ENCODE data around the gene NUDC.
"Not testable (repeated sequence)": the region's sequence is repeated elsewhere in the genome, so short reads cannot be mapped to it uniquely, and the experiment has no call there.

The NUDC gene

DNA sequence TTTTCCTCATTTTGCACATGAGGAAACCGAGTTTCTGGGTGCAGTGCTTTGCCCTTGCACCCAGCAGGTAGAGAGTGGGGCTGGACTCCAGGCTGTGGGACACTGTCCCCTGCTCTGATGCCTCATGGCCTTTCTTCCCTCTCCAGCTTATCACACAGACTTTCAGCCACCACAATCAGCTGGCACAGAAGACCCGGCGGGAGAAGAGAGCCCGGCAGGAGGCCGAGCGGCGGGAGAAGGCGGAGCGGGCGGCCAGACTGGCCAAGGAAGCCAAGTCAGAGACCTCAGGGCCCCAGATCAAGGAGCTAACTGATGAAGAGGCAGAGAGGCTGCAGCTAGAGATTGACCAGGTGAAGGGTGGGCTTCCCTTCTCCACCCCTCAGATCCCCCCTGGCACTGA, 19.8 kb downstream of the NUDC start:
- peaks cover 18% of the 10 kb centered on the region for H3K36me3 ChIP-seq (ENCODE audit: control insufficient read depth, insufficient read depth, low read length)
- no peak for DNase-seq

DNA sequence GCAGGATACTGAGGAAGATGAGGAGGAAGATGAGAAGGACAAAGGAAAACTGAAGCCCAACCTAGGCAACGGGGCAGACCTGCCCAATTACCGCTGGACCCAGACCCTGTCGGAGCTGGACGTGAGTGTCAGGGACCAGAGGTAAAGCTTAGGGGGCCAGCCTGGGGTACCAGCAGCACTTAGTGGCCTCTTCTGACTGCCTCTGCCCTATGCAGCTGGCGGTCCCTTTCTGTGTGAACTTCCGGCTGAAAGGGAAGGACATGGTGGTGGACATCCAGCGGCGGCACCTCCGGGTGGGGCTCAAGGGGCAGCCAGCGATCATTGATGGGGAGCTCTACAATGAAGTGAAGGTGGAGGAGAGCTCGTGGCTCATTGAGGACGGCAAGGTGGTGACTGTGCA, 21.1 kb downstream of the NUDC start:
- Histone ChIP-seq H3K56ac (ENCODE audit: low read length) (no peak overlapping the region), H3K79me2 (ENCODE audit: control insufficient read depth, insufficient read depth, low read length) (peaks cover 2% of the 10 kb centered on the region), H3K23ac (ENCODE audit: low read length) (no peak overlapping the region), H3K4me3 (ENCODE audit: low read length) (no peak overlapping the region), H3K36me3 (ENCODE audit: control insufficient read depth, insufficient read depth, low read length) (peaks cover 19% of the 10 kb centered on the region), H2BK5ac (ENCODE audit: low read length) (no peak overlapping the region), H3K9ac (ENCODE audit: low read length) (no peak overlapping the region), H3K4me1 (ENCODE audit: control insufficient read depth, low read depth, low read length) (no peaks in the 10 kb centered on the region), H3K79me1 (ENCODE audit: low read length) (peaks cover 11% of the 10 kb centered on the region), H3K27me3 (ENCODE audit: insufficient read depth, low read length, poor library complexity) (no peaks in the 10 kb centered on the region), H3K4ac (ENCODE audit: low read depth, low read length) (no peak overlapping the region), H2BK120ac (ENCODE audit: low read depth, low read length) (no peak overlapping the region), H4K5ac (ENCODE audit: low read length) (no peak overlapping the region), H3K18ac (ENCODE audit: low read length) (no peak overlapping the region), H3K4me2 (ENCODE audit: low read length) (no peak overlapping the region), H2AK5ac (ENCODE audit: low read length) (no peak overlapping the region), H2BK15ac (replicated peaks; ENCODE audit: low read depth) (no peak overlapping the region), H4K8ac (ENCODE audit: low read depth, low read length) (no peak overlapping the region), H3K27ac (ENCODE audit: low read depth, low read length) (no peak overlapping the region)
- no peak for DNase-seq
- WGBS (ENCODE audit: extremely low coverage, insufficient coverage, low lambda C conversion rate), result no CpG with 5 or more reads among the region's 12 CpGs

More for the DNA sequence above, 19.8 kb downstream of the NUDC start:
- Histone ChIP-seq H2BK5ac (ENCODE audit: low read length) (no peak overlapping the region), H3K18ac (ENCODE audit: low read length) (no peak overlapping the region), H3K56ac (ENCODE audit: low read length) (no peak overlapping the region), H3K27ac (ENCODE audit: low read depth, low read length) (no peak overlapping the region), H2BK120ac (ENCODE audit: low read depth, low read length) (no peak overlapping the region), H3K4ac (ENCODE audit: low read depth, low read length) (no peak overlapping the region), H3K79me1 (ENCODE audit: low read length) (peaks cover 17% of the 10 kb centered on the region), H3K4me3 (ENCODE audit: low read length) (no peak overlapping the region), H2BK15ac (replicated peaks; ENCODE audit: low read depth) (no peak overlapping the region), H3K23ac (ENCODE audit: low read length) (no peak overlapping the region), H3K27me3 (ENCODE audit: insufficient read depth, low read length, poor library complexity) (no peaks in the 10 kb centered on the region), H3K9ac (ENCODE audit: low read length) (no peak overlapping the region), H4K8ac (ENCODE audit: low read depth, low read length) (no peak overlapping the region), H4K5ac (ENCODE audit: low read length) (no peak overlapping the region), H3K79me2 (ENCODE audit: control insufficient read depth, insufficient read depth, low read length) (peaks cover 4% of the 10 kb centered on the region), H3K4me2 (ENCODE audit: low read length) (no peak overlapping the region), H2AK5ac (ENCODE audit: low read length) (no peak overlapping the region), H3K4me1 (ENCODE audit: control insufficient read depth, low read depth, low read length) (no peaks in the 10 kb centered on the region)
- no CpG with 5 or more reads among the region's 10 CpGs for WGBS (ENCODE audit: extremely low coverage, insufficient coverage, low lambda C conversion rate)

- no peak overlapping the region for H2BK15ac ChIP-seq (replicated peaks; ENCODE audit: low read depth)
- DNase-seq, result no peak
- no CpG with 5 or more reads among the region's 2 CpGs for WGBS (ENCODE audit: extremely low coverage, insufficient coverage, low lambda C conversion rate)
- no peak overlapping the region for H2BK5ac ChIP-seq (ENCODE audit: low read length)
- no peaks in the 10 kb centered on the region for H3K4me1 ChIP-seq (ENCODE audit: control insufficient read depth, low read depth, low read length)
- H3K4me3 ChIP-seq (ENCODE audit: low read length), result no peak overlapping the region
- H3K79me1 ChIP-seq (ENCODE audit: low read length), result no peaks in the 10 kb centered on the region
- no peak overlapping the region for H3K18ac ChIP-seq (ENCODE audit: low read length)
- H2AK5ac ChIP-seq (ENCODE audit: low read length), result no peak overlapping the region
- H3K27me3 ChIP-seq (ENCODE audit: insufficient read depth, low read length, poor library complexity), result no peaks in the 10 kb centered on the region
- no peak overlapping the region for H3K56ac ChIP-seq (ENCODE audit: low read length)
- no peak overlapping the region for H4K5ac ChIP-seq (ENCODE audit: low read length)
- peaks cover 19% of the 10 kb centered on the region for H3K36me3 ChIP-seq (ENCODE audit: control insufficient read depth, insufficient read depth, low read length)
- H3K27ac ChIP-seq (ENCODE audit: low read depth, low read length), result no peak overlapping the region
- no peak overlapping the region for H3K4me2 ChIP-seq (ENCODE audit: low read length)
- H2BK120ac ChIP-seq (ENCODE audit: low read depth, low read length), result no peak overlapping the region
- no peak overlapping the region for H3K23ac ChIP-seq (ENCODE audit: low read length)
- no peak overlapping the region for H4K8ac ChIP-seq (ENCODE audit: low read depth, low read length)
- H3K4ac ChIP-seq (ENCODE audit: low read depth, low read length), result no peak overlapping the region
- H3K9ac ChIP-seq (ENCODE audit: low read length), result no peak overlapping the region
- no peaks in the 10 kb centered on the region for H3K79me2 ChIP-seq (ENCODE audit: control insufficient read depth, insufficient read depth, low read length)
These were observed 23.6 kb downstream of the NUDC start for GRCh38 chr1:26945138-26945537.

DNA sequence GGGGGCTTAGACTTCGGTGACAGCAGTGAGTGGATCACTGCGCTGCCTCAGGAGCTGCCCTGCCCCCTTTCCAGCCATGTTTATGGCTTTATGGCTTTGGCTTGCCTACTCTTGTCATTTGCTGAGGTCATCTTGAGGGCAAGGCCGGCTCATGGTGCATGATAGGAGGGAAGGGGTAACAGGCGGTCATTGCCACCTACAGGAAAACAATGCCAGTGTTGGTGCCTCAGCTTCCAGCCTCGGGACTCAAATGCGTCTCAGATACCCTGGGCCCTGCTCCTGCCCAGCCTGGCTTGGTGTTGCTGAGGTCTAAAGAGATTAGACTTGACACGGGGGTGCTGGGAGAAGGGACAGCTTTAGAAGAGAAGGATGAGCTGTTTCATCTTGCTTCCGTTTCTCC, 24.2 kb downstream of the NUDC start:
- DNase-seq, result no peak
- H3K4me3 ChIP-seq (ENCODE audit: low read length), result no peak overlapping the region
- H3K4me2 ChIP-seq (ENCODE audit: low read length), result no peak overlapping the region
- no peak overlapping the region for H4K5ac ChIP-seq (ENCODE audit: low read length)
- H3K4me1 ChIP-seq (ENCODE audit: control insufficient read depth, low read depth, low read length), result no peaks in the 10 kb centered on the region
- H3K4ac ChIP-seq (ENCODE audit: low read depth, low read length), result no peak overlapping the region
- no peak overlapping the region for H3K27ac ChIP-seq (ENCODE audit: low read depth, low read length)
- no peak overlapping the region for H2BK5ac ChIP-seq (ENCODE audit: low read length)
- no peak overlapping the region for H4K8ac ChIP-seq (ENCODE audit: low read depth, low read length)
- H3K9ac ChIP-seq (ENCODE audit: low read length), result no peak overlapping the region
- WGBS (ENCODE audit: extremely low coverage, insufficient coverage, low lambda C conversion rate), result no CpG with 5 or more reads among the region's 8 CpGs
- no peak overlapping the region for H2BK120ac ChIP-seq (ENCODE audit: low read depth, low read length)
- H3K56ac ChIP-seq (ENCODE audit: low read length), result no peak overlapping the region
- H3K36me3 ChIP-seq (ENCODE audit: control insufficient read depth, insufficient read depth, low read length), result peaks cover 19% of the 10 kb centered on the region
- no peak overlapping the region for H2AK5ac ChIP-seq (ENCODE audit: low read length)
- H2BK15ac ChIP-seq (replicated peaks; ENCODE audit: low read depth), result no peak overlapping the region
- H3K79me2 ChIP-seq (ENCODE audit: control insufficient read depth, insufficient read depth, low read length), result no peaks in the 10 kb centered on the region
- no peak overlapping the region for H3K18ac ChIP-seq (ENCODE audit: low read length)
- H3K79me1 ChIP-seq (ENCODE audit: low read length), result no peaks in the 10 kb centered on the region
- no peaks in the 10 kb centered on the region for H3K27me3 ChIP-seq (ENCODE audit: insufficient read depth, low read length, poor library complexity)
- H3K23ac ChIP-seq (ENCODE audit: low read length), result no peak overlapping the region

DNA sequence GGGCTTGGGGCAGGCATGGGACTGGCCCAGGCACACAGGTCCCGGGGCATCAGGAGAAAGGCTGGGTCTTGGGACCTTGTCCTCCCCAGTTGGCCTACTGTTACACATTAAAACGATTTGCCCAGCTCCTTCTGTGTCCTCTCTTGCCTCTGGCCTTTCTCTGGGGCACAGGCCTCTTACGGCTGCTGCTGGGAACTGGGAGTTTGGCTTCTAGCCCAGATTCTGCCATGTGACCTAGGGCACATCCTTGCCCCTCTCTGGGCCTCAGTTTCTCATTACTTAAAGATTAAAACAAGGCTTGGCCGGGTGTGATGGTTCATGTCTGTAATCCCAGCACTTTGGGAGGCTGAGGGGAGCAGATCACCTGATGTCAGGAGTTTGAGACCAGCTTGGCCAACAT, 24.7 kb downstream of the NUDC start:
- no peak overlapping the region for H4K8ac ChIP-seq (ENCODE audit: low read depth, low read length)
- no peak overlapping the region for H3K18ac ChIP-seq (ENCODE audit: low read length)
- no peaks in the 10 kb centered on the region for H3K79me2 ChIP-seq (ENCODE audit: control insufficient read depth, insufficient read depth, low read length)
- no peak overlapping the region for H3K4me3 ChIP-seq (ENCODE audit: low read length)
- H2BK120ac ChIP-seq (ENCODE audit: low read depth, low read length), result no peak overlapping the region
- H3K4me1 ChIP-seq (ENCODE audit: control insufficient read depth, low read depth, low read length), result no peaks in the 10 kb centered on the region
- no peak overlapping the region for H3K27ac ChIP-seq (ENCODE audit: low read depth, low read length)
- no peak for DNase-seq
- no peak overlapping the region for H3K9ac ChIP-seq (ENCODE audit: low read length)
- H2AK5ac ChIP-seq (ENCODE audit: low read length), result no peak overlapping the region
- no peak overlapping the region for H2BK5ac ChIP-seq (ENCODE audit: low read length)
- H4K5ac ChIP-seq (ENCODE audit: low read length), result no peak overlapping the region
- H3K4me2 ChIP-seq (ENCODE audit: low read length), result no peak overlapping the region
- peaks cover 19% of the 10 kb centered on the region for H3K36me3 ChIP-seq (ENCODE audit: control insufficient read depth, insufficient read depth, low read length)
- no peaks in the 10 kb centered on the region for H3K79me1 ChIP-seq (ENCODE audit: low read length)
- no peak overlapping the region for H3K23ac ChIP-seq (ENCODE audit: low read length)
- H2BK15ac ChIP-seq (replicated peaks; ENCODE audit: low read depth), result no peak overlapping the region
- no peak overlapping the region for H3K4ac ChIP-seq (ENCODE audit: low read depth, low read length)
- H3K56ac ChIP-seq (ENCODE audit: low read length), result no peak overlapping the region
- H3K27me3 ChIP-seq (ENCODE audit: insufficient read depth, low read length, poor library complexity), result no peaks in the 10 kb centered on the region
- no CpG with 5 or more reads among the region's 4 CpGs for WGBS (ENCODE audit: extremely low coverage, insufficient coverage, low lambda C conversion rate)

DNA sequence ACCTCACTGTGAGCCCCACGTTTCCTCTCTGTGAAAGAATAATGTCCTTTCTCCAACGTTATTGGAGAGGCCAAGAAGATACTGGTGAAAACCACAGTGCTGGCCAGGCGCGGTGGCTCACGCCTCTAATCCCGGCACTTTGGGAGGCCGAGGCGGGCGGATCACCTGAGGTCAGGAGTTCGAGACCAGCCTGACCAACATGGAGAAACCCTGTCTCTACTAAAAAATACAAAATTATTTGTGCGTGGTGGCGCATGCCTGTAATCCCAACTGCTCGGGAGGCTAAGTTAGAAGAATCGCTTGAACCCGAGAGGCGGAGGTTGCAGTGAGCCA, 27.1 kb downstream of the NUDC start:
- not testable (repeated sequence) for H2BK120ac ChIP-seq (ENCODE audit: low read depth, low read length); H3K9ac ChIP-seq (ENCODE audit: low read length); H3K4me2 ChIP-seq (ENCODE audit: low read length); H3K27ac ChIP-seq (ENCODE audit: low read depth, low read length); H2BK15ac ChIP-seq (replicated peaks; ENCODE audit: low read depth); H3K18ac ChIP-seq (ENCODE audit: low read length); H3K56ac ChIP-seq (ENCODE audit: low read length); H3K79me1 ChIP-seq (ENCODE audit: low read length); H3K36me3 ChIP-seq (ENCODE audit: control insufficient read depth, insufficient read depth, low read length); DNase-seq; H4K8ac ChIP-seq (ENCODE audit: low read depth, low read length); H3K4ac ChIP-seq (ENCODE audit: low read depth, low read length); H3K23ac ChIP-seq (ENCODE audit: low read length); H2AK5ac ChIP-seq (ENCODE audit: low read length); H3K79me2 ChIP-seq (ENCODE audit: control insufficient read depth, insufficient read depth, low read length); H4K5ac ChIP-seq (ENCODE audit: low read length); H3K4me1 ChIP-seq (ENCODE audit: control insufficient read depth, low read depth, low read length); H2BK5ac ChIP-seq (ENCODE audit: low read length); H3K27me3 ChIP-seq (ENCODE audit: insufficient read depth, low read length, poor library complexity); H3K4me3 ChIP-seq (ENCODE audit: low read length)
- no CpG with 5 or more reads among the region's 16 CpGs for WGBS (ENCODE audit: extremely low coverage, insufficient coverage, low lambda C conversion rate)
